Small intestine (tissue), 4 donors: ENCODE data around the gene GNG11. TPM values are rescaled to one million over a fixed set of nuclear protein-coding genes. Genes with fewer than 3 reads are reported as not detected.

Source experiments
- polyA plus RNA-seq, 4 donors: library from polyadenylated mRNA; stranded (reverse) in 3 of 4; unstranded in 1 of 4; fragments of 200-250 nt in 3 of 4; fragments of 120-200 nt in 1 of 4; gene quantifications; one replicate each; pipeline versions ENCODE4 v1.2.1 to v1.2.3, GENCODE V29; 2013
- donor health status: healthy with polysubstance abuse.
- donor health status: Bipolar disorder and iron deficiency.
- donor health status: healthy.

GNG11 gene
- polyA plus RNA-seq, 4 donors = 2.0 to 18.6 (median 13.7) TPM

Other genes with a start within 250 kb of the GNG11 start
- gene TFPI2, start 31.0 kb upstream of the GNG11 start, polyA plus RNA-seq = 1 to 10 TPM in 1 of 4 donors, under 1 TPM in 1, not detected in 2; 0.60 to 1.9 TPM
- gene GNGT1, start 15.2 kb upstream of the GNG11 start, polyA plus RNA-seq = not detected
- gene BET1, start 82.6 kb downstream of the GNG11 start, polyA plus RNA-seq = 10 to 100 TPM; 22.4 to 78.5 (median 47.2) TPM